Measurements from ENCODE around the gene TROAP.

TROAP gene

GRCh38 chr12:49294804-49295081 lies 28.3 kb upstream of the TROAP start:
- H3K9me3 ChIP-seq (ENCODE audit: control insufficient read depth, insufficient read depth, low read length), result no peaks in the 10 kb centered on the region
- no peak overlapping the region for H3K4me3 ChIP-seq (ENCODE audit: low read length)
- no peaks in the 10 kb centered on the region; the same call in 1 of the 2 replicates for H3K36me3 ChIP-seq (ENCODE audit: control insufficient read depth, insufficient read depth, low read length)
- H3K27ac ChIP-seq (ENCODE audit: low read length), result no peak overlapping the region
- H3K4me1 ChIP-seq (ENCODE audit: control insufficient read depth, insufficient read depth, low read length), result peaks cover 18% of the 10 kb centered on the region
- H3K27me3 ChIP-seq (ENCODE audit: control insufficient read depth, insufficient read depth, low read length), result peaks cover 59% of the 10 kb centered on the region
- no CpG with 5 or more reads among the region's 5 CpGs for WGBS (ENCODE audit: insufficient coverage, insufficient read length)
- DNase-seq (ENCODE audit: low read depth, low spot score), result no peak

- H3K27me3 ChIP-seq (ENCODE audit: control insufficient read depth, insufficient read depth, low read length), result peaks cover 59% of the 10 kb centered on the region
- H3K9me3 ChIP-seq (ENCODE audit: control insufficient read depth, insufficient read depth, low read length), result no peaks in the 10 kb centered on the region
- WGBS (ENCODE audit: insufficient coverage, insufficient read length), result no CpG with 5 or more reads among the region's 82 CpGs
- peaks cover 18% of the 10 kb centered on the region for H3K4me1 ChIP-seq (ENCODE audit: control insufficient read depth, insufficient read depth, low read length)
- H3K36me3 ChIP-seq (ENCODE audit: control insufficient read depth, insufficient read depth, low read length), result no peaks in the 10 kb centered on the region; the same call in 1 of the 2 replicates
- H3K4me3 ChIP-seq (ENCODE audit: low read length), result peak within 1 kb of the TSS; percentile 2; the same call in 1 of the 2 replicates
- no peak for DNase-seq (ENCODE audit: low read depth, low spot score)
- H3K27ac ChIP-seq (ENCODE audit: low read length), result no peak within 1 kb of the TSS
These were observed 27.7 kb upstream of the TROAP start, which contains the start of gene PRPH for GRCh38 chr12:49295082-49295936. PRPH (plus strand) TSS chr12:49295147; CDS start chr12:49295201, 54 bp downstream.

- DNase-seq (ENCODE audit: low read depth, low spot score), result no peak
- no peak overlapping the region for H3K27ac ChIP-seq (ENCODE audit: low read length)
- no peaks in the 10 kb centered on the region; the same call in 1 of the 2 replicates for H3K36me3 ChIP-seq (ENCODE audit: control insufficient read depth, insufficient read depth, low read length)
- H3K4me1 ChIP-seq (ENCODE audit: control insufficient read depth, insufficient read depth, low read length), result peaks cover 18% of the 10 kb centered on the region
- peaks cover 59% of the 10 kb centered on the region for H3K27me3 ChIP-seq (ENCODE audit: control insufficient read depth, insufficient read depth, low read length)
- no CpG with 5 or more reads among the region's 54 CpGs for WGBS (ENCODE audit: insufficient coverage, insufficient read length)
- H3K4me3 ChIP-seq (ENCODE audit: low read length), result peak overlapping the region; percentile 41; the same call in 1 of the 2 replicates
- H3K9me3 ChIP-seq (ENCODE audit: control insufficient read depth, insufficient read depth, low read length), result no peaks in the 10 kb centered on the region
These were observed 26.8 kb upstream of the TROAP start for GRCh38 chr12:49296034-49296835.

- no CpG with 5 or more reads among the region's 77 CpGs for WGBS (ENCODE audit: insufficient coverage, insufficient read length)
- Histone ChIP-seq H3K27ac (ENCODE audit: low read length) (no peak overlapping the region), H3K36me3 (ENCODE audit: control insufficient read depth, insufficient read depth, low read length) (no peaks in the 10 kb centered on the region; the same call in 1 of the 2 replicates), H3K4me3 (ENCODE audit: low read length) (peak overlapping the region; percentile 41; the same call in 1 of the 2 replicates), H3K4me1 (ENCODE audit: control insufficient read depth, insufficient read depth, low read length) (peaks cover 18% of the 10 kb centered on the region), H3K27me3 (ENCODE audit: control insufficient read depth, insufficient read depth, low read length) (peaks cover 57% of the 10 kb centered on the region), H3K9me3 (ENCODE audit: control insufficient read depth, insufficient read depth, low read length) (no peaks in the 10 kb centered on the region)
- DNase-seq (ENCODE audit: low read depth, low spot score), result no peak
These were observed 26.0 kb upstream of the TROAP start for GRCh38 chr12:49296836-49297694.

GRCh38 chr12:49297695-49298060 lies 25.4 kb upstream of the TROAP start:
- no CpG with 5 or more reads among the region's 8 CpGs for WGBS (ENCODE audit: insufficient coverage, insufficient read length)
- H3K36me3 ChIP-seq (ENCODE audit: control insufficient read depth, insufficient read depth, low read length), result no peaks in the 10 kb centered on the region; the same call in 1 of the 2 replicates
- DNase-seq (ENCODE audit: low read depth, low spot score), result no peak
- no peaks in the 10 kb centered on the region for H3K9me3 ChIP-seq (ENCODE audit: control insufficient read depth, insufficient read depth, low read length)
- H3K27ac ChIP-seq (ENCODE audit: low read length), result no peak overlapping the region
- peaks cover 56% of the 10 kb centered on the region for H3K27me3 ChIP-seq (ENCODE audit: control insufficient read depth, insufficient read depth, low read length)
- peaks cover 18% of the 10 kb centered on the region for H3K4me1 ChIP-seq (ENCODE audit: control insufficient read depth, insufficient read depth, low read length)
- H3K4me3 ChIP-seq (ENCODE audit: low read length), result peak overlapping the region; percentile 13; the same call in 1 of the 2 replicates

GRCh38 chr12:49298160-49298559 lies 24.9 kb upstream of the TROAP start:
- no CpG with 5 or more reads among the region's 6 CpGs for WGBS (ENCODE audit: insufficient coverage, insufficient read length)
- Histone ChIP-seq H3K27me3 (ENCODE audit: control insufficient read depth, insufficient read depth, low read length) (peaks cover 52% of the 10 kb centered on the region), H3K9me3 (ENCODE audit: control insufficient read depth, insufficient read depth, low read length) (no peaks in the 10 kb centered on the region), H3K36me3 (ENCODE audit: control insufficient read depth, insufficient read depth, low read length) (no peaks in the 10 kb centered on the region; the same call in 1 of the 2 replicates), H3K27ac (ENCODE audit: low read length) (no peak overlapping the region), H3K4me3 (ENCODE audit: low read length) (no peak overlapping the region), H3K4me1 (ENCODE audit: control insufficient read depth, insufficient read depth, low read length) (peaks cover 17% of the 10 kb centered on the region)
- no peak for DNase-seq (ENCODE audit: low read depth, low spot score)

- DNase-seq (ENCODE audit: low read depth, low spot score), result no peak
- no peak overlapping the region for H3K27ac ChIP-seq (ENCODE audit: low read length)
- peaks cover 17% of the 10 kb centered on the region for H3K27me3 ChIP-seq (ENCODE audit: control insufficient read depth, insufficient read depth, low read length)
- no peaks in the 10 kb centered on the region; the same call in 1 of the 2 replicates for H3K36me3 ChIP-seq (ENCODE audit: control insufficient read depth, insufficient read depth, low read length)
- no CpG with 5 or more reads among the region's 4 CpGs for WGBS (ENCODE audit: insufficient coverage, insufficient read length)
- peaks cover 6% of the 10 kb centered on the region for H3K4me1 ChIP-seq (ENCODE audit: control insufficient read depth, insufficient read depth, low read length)
- H3K4me3 ChIP-seq (ENCODE audit: low read length), result no peak overlapping the region
- H3K9me3 ChIP-seq (ENCODE audit: control insufficient read depth, insufficient read depth, low read length), result no peaks in the 10 kb centered on the region
These were observed 21.3 kb upstream of the TROAP start for GRCh38 chr12:49301760-49302159.

GRCh38 chr12:49304161-49304560 lies 18.9 kb upstream of the TROAP start:
- H3K27me3 ChIP-seq (ENCODE audit: control insufficient read depth, insufficient read depth, low read length), result no peaks in the 10 kb centered on the region
- no peak for DNase-seq (ENCODE audit: low read depth, low spot score)
- H3K9me3 ChIP-seq (ENCODE audit: control insufficient read depth, insufficient read depth, low read length), result no peaks in the 10 kb centered on the region
- WGBS (ENCODE audit: insufficient coverage, insufficient read length), result no CpG with 5 or more reads among the region's 2 CpGs
- no peaks in the 10 kb centered on the region for H3K36me3 ChIP-seq (ENCODE audit: control insufficient read depth, insufficient read depth, low read length)
- no peak overlapping the region for H3K27ac ChIP-seq (ENCODE audit: low read length)
- no peak overlapping the region for H3K4me3 ChIP-seq (ENCODE audit: low read length)
- H3K4me1 ChIP-seq (ENCODE audit: control insufficient read depth, insufficient read depth, low read length), result no peaks in the 10 kb centered on the region

GRCh38 chr12:49305762-49306510 lies 17.1 kb upstream of the TROAP start:
- Histone ChIP-seq H3K27me3 (ENCODE audit: control insufficient read depth, insufficient read depth, low read length) (no peaks in the 10 kb centered on the region), H3K27ac (ENCODE audit: low read length) (no peak overlapping the region), H3K9me3 (ENCODE audit: control insufficient read depth, insufficient read depth, low read length) (no peaks in the 10 kb centered on the region), H3K36me3 (ENCODE audit: control insufficient read depth, insufficient read depth, low read length) (no peaks in the 10 kb centered on the region), H3K4me3 (ENCODE audit: low read length) (no peak overlapping the region), H3K4me1 (ENCODE audit: control insufficient read depth, insufficient read depth, low read length) (no peaks in the 10 kb centered on the region)
- DNase-seq (ENCODE audit: low read depth, low spot score), result no peak
- no CpG with 5 or more reads among the region's 6 CpGs for WGBS (ENCODE audit: insufficient coverage, insufficient read length)
